ENCODE data around the gene PRKCH. TPM values are rescaled to one million over a fixed set of nuclear protein-coding genes. Genes with fewer than 3 reads are reported as not detected.

Gene PRKCH
- total and polyA plus RNA-seq, 2 experiments from 2014 or later: 2.4 to 3.5 TPM

- Histone ChIP-seq H3K27me3 (replicated peaks; ENCODE audit: insufficient read depth) (no peaks in the 10 kb centered on the region; the same call in 1 of the 2 replicates), H4K20me1 (ENCODE audit: insufficient read depth) (no peaks in the 10 kb centered on the region), H3F3A (ENCODE audit: insufficient read depth) (no peaks in the 10 kb centered on the region), H3K9ac (no peak overlapping the region), H3K4me2 (ENCODE audit: unreplicated experiment) (no peak overlapping the region), H3K4me1 (ENCODE audit: insufficient read depth) (no peaks in the 10 kb centered on the region), H3K9me2 (ENCODE audit: insufficient read depth) (no peaks in the 10 kb centered on the region), H2AFZ (no peak overlapping the region), H3K36me3 (ENCODE audit: low read depth) (no peaks in the 10 kb centered on the region), H3K4me3 (no peak overlapping the region), H3K27ac (no peak overlapping the region), H3K79me2 (ENCODE audit: insufficient read depth) (no peaks in the 10 kb centered on the region), H3K9me3 (ENCODE audit: low read depth) (no peaks in the 10 kb centered on the region)
- in situ Hi-C loops (cut with MboI): no loop called here
- TF ChIP-seq EZH2phosphoT487 (IDR thresholded peaks at IDR 0.05; ENCODE audit: insufficient read depth, low read depth): no peak
- no peak for TF ChIP-seq EZH2 (IDR thresholded peaks at IDR 0.05; ENCODE audit: insufficient read depth, poor library complexity, severe bottlenecking)
- DNase-seq: no peak
- WGBS, 2 experiments (ENCODE audit: low coverage in 1 of 2, low lambda C conversion rate in 2 of 2, missing lambda C conversion rate in 2 of 2): 78 to 84% methylated on average over 6 of the region's 6 CpGs
Observed at GRCh38 chr14:61351477-61351876, 30.1 kb downstream of the PRKCH start.

- H3K27me3 ChIP-seq (replicated peaks; ENCODE audit: insufficient read depth): no peaks in the 10 kb centered on the region; the same call in 1 of the 2 replicates
- no peaks in the 10 kb centered on the region for H3K9me3 ChIP-seq (ENCODE audit: low read depth)
- DNase-seq: peak; percentile 35
- no peaks in the 10 kb centered on the region for H4K20me1 ChIP-seq (ENCODE audit: insufficient read depth)
- no peak overlapping the region for H3K4me2 ChIP-seq (ENCODE audit: unreplicated experiment)
- H3K79me2 ChIP-seq (ENCODE audit: insufficient read depth): no peaks in the 10 kb centered on the region
- H3K36me3 ChIP-seq (ENCODE audit: low read depth): no peaks in the 10 kb centered on the region
- in situ Hi-C loops (cut with MboI): no loop called here
- no peak overlapping the region for H2AFZ ChIP-seq
- H3K4me1 ChIP-seq (ENCODE audit: insufficient read depth): no peaks in the 10 kb centered on the region
- no peak overlapping the region for H3K4me3 ChIP-seq
- no peaks in the 10 kb centered on the region for H3F3A ChIP-seq (ENCODE audit: insufficient read depth)
- TF ChIP-seq EZH2 (IDR thresholded peaks at IDR 0.05; ENCODE audit: insufficient read depth, poor library complexity, severe bottlenecking) (no peak), EZH2phosphoT487 (IDR thresholded peaks at IDR 0.05; ENCODE audit: insufficient read depth, low read depth) (no peak)
- no peak overlapping the region for H3K27ac ChIP-seq
- 28 to 33% methylated on average over 6 of the region's 6 CpGs for WGBS, 2 experiments (ENCODE audit: low coverage in 1 of 2, low lambda C conversion rate in 2 of 2, missing lambda C conversion rate in 2 of 2)
- no peaks in the 10 kb centered on the region for H3K9me2 ChIP-seq (ENCODE audit: insufficient read depth)
- H3K9ac ChIP-seq: no peak overlapping the region
Observed at GRCh38 chr14:61355892-61356325, 34.5 kb downstream of the PRKCH start.

- Histone ChIP-seq H3K27me3 (replicated peaks; ENCODE audit: insufficient read depth) (no peaks in the 10 kb centered on the region), H3F3A (ENCODE audit: insufficient read depth) (no peaks in the 10 kb centered on the region), H3K9me3 (ENCODE audit: low read depth) (no peaks in the 10 kb centered on the region), H4K20me1 (ENCODE audit: insufficient read depth) (no peaks in the 10 kb centered on the region), H3K4me1 (ENCODE audit: insufficient read depth) (no peaks in the 10 kb centered on the region), H3K9ac (no peak overlapping the region), H3K4me2 (ENCODE audit: unreplicated experiment) (no peak overlapping the region), H2AFZ (no peak overlapping the region), H3K27ac (no peak overlapping the region), H3K4me3 (no peak overlapping the region), H3K79me2 (ENCODE audit: insufficient read depth) (no peaks in the 10 kb centered on the region), H3K36me3 (ENCODE audit: low read depth) (no peaks in the 10 kb centered on the region), H3K9me2 (ENCODE audit: insufficient read depth) (no peaks in the 10 kb centered on the region)
- TF ChIP-seq EZH2phosphoT487 (IDR thresholded peaks at IDR 0.05; ENCODE audit: insufficient read depth, low read depth): no peak
- TF ChIP-seq EZH2 (IDR thresholded peaks at IDR 0.05; ENCODE audit: insufficient read depth, poor library complexity, severe bottlenecking): no peak
- DNase-seq: no peak
- in situ Hi-C loops (cut with MboI): no loop called here
- WGBS, 2 experiments (ENCODE audit: low coverage in 1 of 2, low lambda C conversion rate in 2 of 2, missing lambda C conversion rate in 2 of 2): 85 to 92% methylated on average over 4 of the region's 4 CpGs
Observed at GRCh38 chr14:61357123-61357522, 35.7 kb downstream of the PRKCH start.

GRCh38 chr14:61358554-61359226, 37.3 kb downstream of the PRKCH start:
- Histone ChIP-seq H2AFZ (no peak overlapping the region), H3K79me2 (ENCODE audit: insufficient read depth) (no peaks in the 10 kb centered on the region)
- TF ChIP-seq EZH2phosphoT487 (IDR thresholded peaks at IDR 0.05; ENCODE audit: insufficient read depth, low read depth): no peak
- TF ChIP-seq EZH2 (IDR thresholded peaks at IDR 0.05; ENCODE audit: insufficient read depth, poor library complexity, severe bottlenecking): no peak

More at GRCh38 chr14:61358554-61359226, 37.3 kb downstream of the PRKCH start:
- no peak overlapping the region for H3K4me2 ChIP-seq (ENCODE audit: unreplicated experiment)
- no peaks in the 10 kb centered on the region for H3K9me2 ChIP-seq (ENCODE audit: insufficient read depth)
- no peaks in the 10 kb centered on the region for H3K27me3 ChIP-seq (replicated peaks; ENCODE audit: insufficient read depth)
- no peaks in the 10 kb centered on the region for H4K20me1 ChIP-seq (ENCODE audit: insufficient read depth)
- no peak for DNase-seq
- no peaks in the 10 kb centered on the region for H3F3A ChIP-seq (ENCODE audit: insufficient read depth)
- H3K36me3 ChIP-seq (ENCODE audit: low read depth): no peaks in the 10 kb centered on the region
- no peak overlapping the region for H3K4me3 ChIP-seq
- H3K4me1 ChIP-seq (ENCODE audit: insufficient read depth): no peaks in the 10 kb centered on the region
- 66% methylated on average over 3 of the region's 3 CpGs for WGBS, 2 experiments (ENCODE audit: low coverage in 1 of 2, low lambda C conversion rate in 2 of 2, missing lambda C conversion rate in 2 of 2)
- H3K9me3 ChIP-seq (ENCODE audit: low read depth): no peaks in the 10 kb centered on the region
- in situ Hi-C loops (cut with MboI): no loop called here
- no peak overlapping the region for H3K9ac ChIP-seq
- no peak overlapping the region for H3K27ac ChIP-seq

Data from GM23248 (cell line).